GM21367 (cell line): Measurements from ENCODE around the gene TRIM15.
"Not testable (repeated sequence)": the region's sequence is repeated elsewhere in the genome, so short reads cannot be mapped to it uniquely, and the experiment has no call there.

Experiments
- ATAC-seq: cut with Tn5 transposase; IDR thresholded peaks from one replicate; pipeline ENCODE4 v1.9.1; 2021; ENCODE audit not compliant: unreplicated experiment

TRIM15 gene

DNA sequence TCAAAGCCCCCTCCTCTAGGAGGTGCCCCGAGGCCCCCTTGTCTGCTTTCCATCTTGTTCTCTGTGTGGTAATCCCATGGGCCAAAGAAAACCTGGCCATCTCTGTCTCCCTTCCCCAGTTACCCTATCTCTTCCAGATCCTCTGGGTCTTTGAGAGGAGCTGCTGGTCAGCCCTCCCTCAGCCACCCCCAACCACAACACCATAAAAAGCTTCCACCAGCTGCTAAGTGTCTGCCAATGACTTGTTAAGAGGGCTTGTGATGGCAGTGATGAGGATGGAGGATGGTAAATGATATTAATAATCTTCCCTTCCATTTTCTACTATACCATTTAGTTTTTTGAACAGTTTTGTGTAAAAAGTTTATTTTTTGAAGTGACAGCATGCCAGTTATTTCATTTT, 32.6 kb downstream of the TRIM15 start:
- ATAC-seq, result no peak

DNA sequence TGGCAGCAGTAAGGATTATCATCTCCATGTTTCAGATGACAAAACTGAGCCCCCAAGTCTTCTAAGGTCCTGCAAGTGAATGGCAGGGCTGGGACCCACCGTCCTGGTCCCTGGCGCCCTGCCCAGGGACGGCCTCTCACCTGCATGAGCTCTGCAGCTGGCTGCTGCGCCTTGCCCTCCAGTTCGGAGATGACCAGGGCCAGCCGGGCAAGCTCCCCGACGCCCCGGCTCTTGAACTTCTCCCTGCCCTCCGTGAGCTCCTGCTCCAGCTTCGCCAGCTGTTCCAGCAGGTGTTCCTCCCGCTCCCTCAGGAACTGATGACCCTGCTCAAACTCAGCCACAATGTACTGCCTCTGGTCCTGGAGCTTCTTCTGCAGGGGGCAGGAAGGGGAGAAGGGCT, 33.0 kb downstream of the TRIM15 start:
- ATAC-seq, result no peak

DNA sequence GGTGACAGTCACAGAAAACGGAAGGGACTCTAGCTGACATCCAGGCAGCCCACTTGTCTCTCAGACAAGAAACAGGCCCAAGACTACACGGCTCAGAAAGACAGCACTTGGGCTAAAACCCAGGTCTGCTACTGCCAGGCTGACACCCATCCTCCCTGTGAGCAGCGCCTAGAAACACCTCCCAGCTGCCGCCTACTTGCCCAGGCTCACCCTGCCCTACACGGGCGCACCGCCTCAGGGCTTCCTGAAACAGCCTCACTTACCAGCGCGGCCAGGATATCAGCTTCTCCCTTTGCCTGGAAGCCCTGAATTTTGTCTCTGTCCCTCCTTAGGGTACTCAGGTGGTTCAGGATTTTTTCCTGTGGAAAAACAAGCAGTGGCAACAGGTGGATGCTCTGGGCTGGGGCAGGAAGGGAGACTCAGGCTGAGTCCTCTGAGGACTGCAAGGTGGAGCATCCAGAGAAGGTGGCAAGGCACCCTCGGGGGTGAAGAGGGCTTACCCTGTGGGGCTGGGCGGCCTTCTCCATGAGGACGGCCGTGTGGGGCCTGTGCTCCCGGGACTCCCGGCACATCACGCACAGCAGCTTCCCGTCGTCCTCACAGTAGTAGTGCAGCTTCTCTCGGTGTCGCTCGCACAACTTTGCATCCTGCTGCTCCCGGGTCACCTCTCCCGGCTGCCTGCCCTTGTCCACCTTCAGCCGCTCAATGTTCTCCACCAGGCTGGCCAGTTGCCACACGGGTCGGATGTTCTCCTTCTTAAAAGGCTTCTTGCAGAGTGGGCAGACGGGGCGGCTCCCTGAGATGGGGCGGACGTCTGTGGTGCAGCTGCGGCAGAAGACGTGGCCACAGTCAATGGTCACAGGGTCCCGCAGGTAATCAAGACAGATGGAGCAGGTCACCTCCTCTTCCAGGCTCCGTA, 35.1 kb downstream of the TRIM15 start:
- no peak for ATAC-seq

GRCh38 chr6:30200551-30201281, 37.4 kb downstream of the TRIM15 start:
- ATAC-seq, result peak; percentile 54

- ATAC-seq, result no peak
These were observed 39.0 kb downstream of the TRIM15 start for GRCh38 chr6:30202366-30202765.

DNA sequence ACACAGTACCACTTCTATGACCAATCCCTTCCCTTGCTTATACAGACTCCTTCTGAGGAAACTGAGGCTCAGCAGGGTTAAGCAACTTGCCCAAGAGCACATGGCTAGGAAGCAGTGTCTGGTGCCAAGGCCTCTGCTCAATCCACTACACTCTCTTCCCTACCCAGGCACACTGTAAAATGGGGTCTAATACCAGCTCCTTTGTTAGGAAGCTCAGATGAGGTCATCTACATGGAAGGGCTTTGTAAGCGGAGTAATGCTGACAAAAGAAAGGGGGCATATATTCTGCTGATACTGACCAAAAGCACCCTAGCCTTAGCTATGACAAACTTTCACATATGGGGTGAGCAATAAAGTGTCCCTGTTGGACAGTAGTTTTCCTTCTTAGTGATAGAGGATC, 40.8 kb downstream of the TRIM15 start:
- no peak for ATAC-seq

DNA sequence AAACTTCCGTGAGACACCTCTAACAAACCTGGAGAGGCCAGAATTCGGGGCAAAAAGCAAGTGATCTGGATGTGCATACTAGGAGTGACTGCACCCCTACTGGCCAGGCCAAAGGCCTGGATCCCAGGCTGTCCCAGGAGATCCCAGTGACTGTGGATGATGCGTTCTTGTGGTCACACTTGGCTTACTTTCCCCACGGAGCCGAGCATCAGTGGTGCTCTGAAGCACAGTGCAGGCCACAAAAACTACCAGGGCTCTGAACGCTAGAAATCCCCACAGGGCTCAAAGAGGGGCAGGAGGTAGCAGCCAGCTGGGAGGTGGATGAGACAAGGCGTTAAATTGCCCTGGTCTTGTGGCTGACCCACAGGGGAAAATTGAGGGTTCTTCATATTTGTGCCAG, 42.8 kb downstream of the TRIM15 start:
- no peak for ATAC-seq

GRCh38 chr6:30206799-30207618, 43.7 kb downstream of the TRIM15 start:
- ATAC-seq, result no peak

- no peak for ATAC-seq
These were observed 44.4 kb downstream of the TRIM15 start for GRCh38 chr6:30207619-30208295.

GRCh38 chr6:30211306-30211705, 48.0 kb downstream of the TRIM15 start:
- ATAC-seq, result no peak

GRCh38 chr6:30211899-30212298, 48.6 kb downstream of the TRIM15 start:
- ATAC-seq, result no peak

- ATAC-seq, result peak; percentile 68
These were observed 49.7 kb downstream of the TRIM15 start, which contains the start of gene TRIM26 for GRCh38 chr6:30212865-30213666. Gene TRIM26, minus strand, starts transcription at chr6:30213406. Its CDS starts 14,303 bp downstream, at chr6:30199103.

DNA sequence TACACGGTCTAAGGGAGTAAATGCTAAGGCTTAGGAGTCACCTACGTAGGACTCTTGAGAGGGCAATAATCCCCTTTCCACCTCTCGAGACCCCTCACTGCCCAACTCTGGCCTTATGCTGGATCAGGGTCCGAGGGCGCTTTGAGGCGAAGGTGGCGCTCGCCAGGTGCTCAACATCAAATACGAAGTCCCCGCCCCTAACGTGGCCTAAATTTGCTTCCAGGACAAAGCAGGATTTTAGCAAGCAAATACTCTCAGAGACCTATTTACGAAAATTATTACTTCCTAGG, 50.3 kb downstream of the TRIM15 start:
- no peak for ATAC-seq

DNA sequence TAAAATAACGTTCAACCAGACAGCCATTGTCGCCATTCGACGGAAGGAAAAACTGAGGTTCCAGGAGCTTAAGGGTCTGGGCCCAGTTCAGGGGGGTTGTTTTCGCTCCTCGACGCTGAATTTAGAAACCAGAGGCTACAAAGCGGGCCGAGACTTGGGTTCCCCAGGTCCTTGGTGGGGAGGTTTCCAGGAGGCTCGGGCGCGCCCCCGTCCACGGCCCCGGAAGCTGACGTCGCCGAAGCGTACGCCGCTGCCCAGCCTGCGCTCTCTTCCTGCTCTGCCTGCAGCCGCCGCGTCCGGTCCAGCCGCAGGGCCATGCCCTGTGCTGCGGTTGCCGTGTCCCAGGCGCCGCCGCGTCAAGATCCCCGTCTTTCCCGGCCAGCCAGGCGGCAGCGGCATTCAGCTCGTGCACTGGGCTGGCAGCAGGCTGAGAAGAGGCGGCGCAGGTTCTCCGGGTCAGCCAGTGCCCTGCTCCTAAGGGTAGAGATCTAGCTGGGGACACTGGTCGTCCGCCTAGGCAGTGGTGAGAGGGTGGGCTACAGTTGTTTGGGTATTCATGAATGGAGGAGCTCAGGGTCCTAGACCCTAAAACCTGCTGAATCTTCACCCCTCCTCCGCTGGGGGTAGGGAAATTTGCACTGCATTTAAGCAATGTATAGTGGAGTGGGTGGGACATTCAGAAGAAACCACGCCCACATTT, 50.8 kb downstream of the TRIM15 start:
- ATAC-seq, result peak; percentile 51

GRCh38 chr6:30214657-30214982, 51.3 kb downstream of the TRIM15 start:
- ATAC-seq, result no peak

DNA sequence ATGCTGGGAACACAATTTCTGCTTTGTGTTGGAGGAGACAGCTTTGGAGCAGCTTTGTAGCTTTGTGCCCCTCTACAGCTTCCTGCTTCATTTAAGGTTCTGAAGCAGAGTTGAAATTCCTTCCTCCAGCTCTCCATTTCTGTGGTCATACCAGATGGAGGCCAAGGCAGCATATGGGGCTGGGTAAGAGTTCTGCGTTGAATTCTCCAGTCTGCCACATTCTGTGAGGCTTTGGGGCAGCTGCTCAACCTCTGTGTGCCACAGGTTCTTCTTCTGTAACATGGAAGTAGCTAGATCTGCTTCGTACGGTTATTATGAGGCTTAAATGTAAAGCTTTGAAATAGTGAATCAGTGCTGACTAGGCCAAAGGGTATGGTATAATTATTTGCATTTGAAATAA, 52.8 kb downstream of the TRIM15 start:
- ATAC-seq, result no peak

GRCh38 chr6:30219244-30219643, 55.9 kb downstream of the TRIM15 start:
- no peak for ATAC-seq

DNA sequence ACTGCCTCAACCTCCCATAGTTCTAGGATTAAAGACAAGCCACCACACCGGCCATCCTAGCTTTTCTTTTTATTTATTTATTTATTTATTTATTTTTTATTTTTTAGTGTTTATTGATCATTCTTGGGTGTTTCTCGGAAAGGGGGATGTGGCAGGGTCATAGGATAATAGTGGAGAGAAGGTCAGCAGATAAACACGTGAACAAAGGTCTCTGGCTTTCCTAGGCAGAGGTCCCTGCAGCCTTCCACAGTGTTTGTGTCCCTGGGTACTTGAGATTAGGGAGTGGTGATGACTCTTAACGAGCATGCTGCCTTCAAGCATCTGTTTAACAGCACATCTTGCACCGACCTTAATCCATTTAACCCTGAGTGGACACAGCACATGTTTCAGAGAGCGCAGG, 58.0 kb downstream of the TRIM15 start:
- not testable (repeated sequence) for ATAC-seq

DNA sequence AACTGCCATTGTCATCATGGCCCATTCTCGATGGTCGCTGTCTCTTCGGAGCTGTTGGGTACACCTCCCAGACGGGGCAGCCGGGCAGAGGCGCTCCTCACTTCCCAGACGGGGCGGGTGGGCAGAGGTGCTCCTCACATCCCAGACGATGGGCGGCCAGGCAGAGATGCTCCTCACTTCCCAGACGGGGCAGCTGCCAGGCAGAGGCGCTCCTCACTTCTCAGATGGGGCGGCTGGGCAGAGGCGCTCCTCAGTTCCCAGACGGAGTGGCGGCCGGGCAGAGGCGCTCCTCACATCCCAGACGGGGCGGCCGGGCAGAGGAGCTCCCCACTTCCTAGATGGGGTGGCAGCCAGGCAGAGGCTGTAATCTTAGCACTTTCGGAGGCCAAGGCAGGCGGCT, 58.6 kb downstream of the TRIM15 start:
- not testable (repeated sequence) for ATAC-seq
